Fibroblast of villous mesenchyme (primary cell): Measurements from ENCODE around the gene CCDC71. TPM values are rescaled to one million over a fixed set of nuclear protein-coding genes. Genes with fewer than 3 reads are reported as not detected.

Experiments used
- DNase-seq: peaks from one replicate; pipeline ENCODE4 v3.0.0-alpha.2; 2010; ENCODE audit warnings: low read depth
- H3K4me3 ChIP-seq: 2 replicates; pipeline ENCODE4 v1.5.1; 2011; ENCODE audit warnings: low read depth, mild to moderate bottlenecking, low read length
- total RNA-seq: library from RNA; depleted of rRNA; stranded (reverse); fragments of >200 nt; gene quantifications from 2 replicates; pipeline ENCODE4 v1.2.3, GENCODE V29; 2012
- TF ChIP-seq, protein P1 (sequence below): IDR thresholded peaks from 2 replicates; pipeline ENCODE4 v1.5.1; 2012; ENCODE audit warnings: low read depth, mild to moderate bottlenecking, low read length; ENCODE audit not compliant: insufficient read depth

CCDC71 gene
- total RNA-seq, 1 donor = 24.2 TPM

DNA sequence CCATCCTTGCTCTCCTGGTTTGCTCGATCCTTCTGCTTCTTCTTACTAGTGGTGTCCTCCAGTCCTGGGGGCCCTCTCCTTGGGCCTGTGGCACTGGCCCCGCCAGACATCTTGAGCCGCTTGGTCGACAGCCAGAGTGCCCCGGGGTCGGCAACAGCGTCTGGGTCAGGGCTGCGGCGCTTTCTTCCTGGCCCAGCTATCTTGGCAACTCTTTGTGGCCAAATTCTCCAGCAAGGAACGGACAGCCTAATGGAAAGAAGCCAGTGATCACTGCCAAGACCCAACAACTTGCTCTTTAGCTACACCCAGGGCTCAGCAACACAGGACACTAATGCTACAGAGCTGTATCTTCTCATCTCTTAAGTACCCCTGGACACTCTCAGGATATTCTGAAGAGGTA lies 47.1 kb downstream of the CCDC71 start:
- TF ChIP-seq, protein P1, sequence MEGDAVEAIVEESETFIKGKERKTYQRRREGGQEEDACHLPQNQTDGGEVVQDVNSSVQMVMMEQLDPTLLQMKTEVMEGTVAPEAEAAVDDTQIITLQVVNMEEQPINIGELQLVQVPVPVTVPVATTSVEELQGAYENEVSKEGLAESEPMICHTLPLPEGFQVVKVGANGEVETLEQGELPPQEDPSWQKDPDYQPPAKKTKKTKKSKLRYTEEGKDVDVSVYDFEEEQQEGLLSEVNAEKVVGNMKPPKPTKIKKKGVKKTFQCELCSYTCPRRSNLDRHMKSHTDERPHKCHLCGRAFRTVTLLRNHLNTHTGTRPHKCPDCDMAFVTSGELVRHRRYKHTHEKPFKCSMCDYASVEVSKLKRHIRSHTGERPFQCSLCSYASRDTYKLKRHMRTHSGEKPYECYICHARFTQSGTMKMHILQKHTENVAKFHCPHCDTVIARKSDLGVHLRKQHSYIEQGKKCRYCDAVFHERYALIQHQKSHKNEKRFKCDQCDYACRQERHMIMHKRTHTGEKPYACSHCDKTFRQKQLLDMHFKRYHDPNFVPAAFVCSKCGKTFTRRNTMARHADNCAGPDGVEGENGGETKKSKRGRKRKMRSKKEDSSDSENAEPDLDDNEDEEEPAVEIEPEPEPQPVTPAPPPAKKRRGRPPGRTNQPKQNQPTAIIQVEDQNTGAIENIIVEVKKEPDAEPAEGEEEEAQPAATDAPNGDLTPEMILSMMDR = no peak
- peak overlapping the region; percentile 94 for H3K4me3 ChIP-seq
- no peak for DNase-seq

Other genes starting within 250 kb of the CCDC71 start
- gene ARIH2, start 247.5 kb downstream of the CCDC71 start, total RNA-seq = 69.6 and 87.2 TPM in 2 replicates
- gene P4HTM, start 176.1 kb downstream of the CCDC71 start, total RNA-seq = 23.8 and 26.8 TPM in 2 replicates
- 75.6 and 77.3 TPM in 2 replicates for gene WDR6, start 158.9 kb downstream of the CCDC71 start, total RNA-seq
- gene DALRD3, start 147.8 kb downstream of the CCDC71 start, total RNA-seq = 40.6 and 43.2 TPM in 2 replicates
- 39.3 and 48.3 TPM in 2 replicates for gene NDUFAF3, start 144.2 kb downstream of the CCDC71 start, total RNA-seq
- gene IMPDH2, start 136.9 kb downstream of the CCDC71 start, total RNA-seq = 225 and 260 TPM in 2 replicates
- gene QRICH1, start 72.3 kb downstream of the CCDC71 start, total RNA-seq = 181 and 188 TPM in 2 replicates
- 215 and 302 TPM in 2 replicates for gene QARS1, start 61.6 kb downstream of the CCDC71 start, total RNA-seq
- gene USP19, start 45.5 kb downstream of the CCDC71 start, total RNA-seq = 30.3 and 36.3 TPM in 2 replicates
- gene LAMB2, start 33.3 kb downstream of the CCDC71 start, total RNA-seq = 369 and 378 TPM in 2 replicates
- 19.4 and 22.9 TPM in 2 replicates for gene KLHDC8B, start 5.3 kb upstream of the CCDC71 start, total RNA-seq
- 1.3 and 2.3 TPM in 2 replicates for gene C3orf62, start 110.9 kb upstream of the CCDC71 start, total RNA-seq
- gene USP4, start 173.7 kb upstream of the CCDC71 start, total RNA-seq = 21.6 and 23.3 TPM in 2 replicates
- 198 and 272 TPM in 2 replicates for gene GPX1, start 192.0 kb upstream of the CCDC71 start, total RNA-seq
- gene RHOA, start 245.6 kb upstream of the CCDC71 start, total RNA-seq = 626 and 717 TPM in 2 replicates
- gene TCTA, start 246.1 kb upstream of the CCDC71 start, total RNA-seq = 22.2 and 27.2 TPM in 2 replicates